Epithelial cell of umbilical artery (primary cell): ENCODE data around the gene SLC41A1. TPM values are rescaled to one million over a fixed set of nuclear protein-coding genes. Genes with fewer than 3 reads are reported as not detected.

ENCODE experiments used
- total RNA-seq: library from RNA; depleted of rRNA; stranded (reverse); fragments of >200 nt; gene quantifications from 2 replicates; pipeline ENCODE4 v1.2.3, GENCODE V29; 2014

The SLC41A1 gene
- 12.3 and 21.3 TPM in 2 replicates for total RNA-seq

DNA sequence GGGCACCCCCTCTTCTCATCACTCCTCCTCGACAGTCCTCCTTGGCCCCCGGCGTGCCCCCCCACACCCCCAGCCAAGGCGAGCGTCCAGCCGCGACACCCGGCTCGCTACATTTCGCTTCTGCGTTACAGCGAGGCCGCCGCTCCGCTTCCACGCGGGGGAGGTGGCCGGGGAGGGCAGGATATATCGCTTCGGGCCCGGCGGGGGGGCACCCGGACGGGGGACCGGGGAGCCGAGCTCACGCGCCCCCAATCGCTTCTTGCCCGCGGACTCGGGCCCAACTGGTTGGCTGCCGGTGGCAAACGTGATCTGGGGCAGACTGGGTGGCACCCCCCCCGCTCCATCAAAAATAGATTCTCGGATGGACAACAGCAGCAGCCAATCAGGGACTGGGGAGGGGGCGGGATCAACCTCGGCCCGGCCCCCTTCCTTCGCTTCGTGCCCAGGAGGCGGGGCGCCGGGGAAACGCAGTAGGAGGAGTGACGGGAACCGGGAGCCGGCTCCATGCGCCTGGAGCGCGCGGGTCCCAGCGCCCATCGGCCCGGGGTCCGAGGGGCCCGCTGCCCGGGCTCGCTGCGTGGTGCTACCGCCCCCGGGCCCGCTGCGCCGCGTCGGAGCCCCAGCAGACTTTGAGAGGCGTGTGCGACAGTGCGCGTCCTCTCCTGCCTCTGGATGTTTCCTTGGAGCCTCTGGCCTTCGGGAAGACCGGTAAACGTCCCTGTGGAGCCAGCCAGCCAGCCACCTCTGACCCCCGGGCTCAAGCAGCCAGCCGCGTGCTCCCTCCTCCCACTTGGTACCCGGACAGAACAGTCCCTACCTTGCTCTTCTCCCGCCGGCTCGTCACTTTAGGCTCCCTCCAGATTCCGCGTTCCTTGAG is at the start of gene SLC41A1:
TSS of gene SLC41A1 (minus strand) at position 321 of the 877 bp plus-strand sequence. CDS start 2,757 bp downstream, outside the sequence.

DNA sequence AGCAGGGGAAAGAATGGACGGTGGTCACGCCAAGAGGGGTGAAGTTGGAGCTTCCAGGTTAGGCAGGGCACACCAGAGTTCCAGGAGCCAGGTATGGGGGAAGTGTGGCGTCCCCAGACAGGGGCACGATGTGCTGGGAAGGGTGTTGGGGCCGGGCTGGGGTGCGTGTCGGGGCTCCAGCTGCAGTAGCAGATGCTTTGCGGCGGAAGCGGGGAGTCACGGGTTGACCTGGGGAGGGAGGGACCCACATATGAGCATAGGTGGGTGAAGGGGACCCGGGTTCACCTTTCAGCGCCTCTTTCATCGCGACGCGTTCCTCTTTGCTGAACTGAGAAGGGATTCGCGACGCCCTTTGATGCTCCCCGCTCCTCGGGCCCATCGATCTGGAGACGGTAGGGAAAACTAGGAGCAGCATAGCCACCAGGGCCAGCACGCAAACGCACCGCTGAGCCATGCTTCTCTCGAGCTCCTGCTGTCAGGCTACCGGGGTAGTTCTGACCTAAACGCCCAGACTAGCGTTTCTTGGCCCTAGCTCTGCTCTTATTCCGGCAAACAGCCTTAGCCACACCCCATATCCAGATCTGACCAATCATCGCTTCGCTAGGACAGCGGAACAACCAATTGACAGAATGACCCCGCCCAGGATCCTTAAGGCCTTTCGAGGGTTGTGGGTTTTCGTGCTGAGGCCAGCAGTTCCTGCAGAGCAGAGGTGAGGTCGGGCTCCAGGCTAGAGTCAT is 36.8 kb upstream of the SLC41A1 start, which contains the start of gene PM20D1:
TSS of gene PM20D1 (minus strand) at position 514 of the 737 bp plus-strand sequence. CDS start at position 454, 60 bp downstream.

DNA sequence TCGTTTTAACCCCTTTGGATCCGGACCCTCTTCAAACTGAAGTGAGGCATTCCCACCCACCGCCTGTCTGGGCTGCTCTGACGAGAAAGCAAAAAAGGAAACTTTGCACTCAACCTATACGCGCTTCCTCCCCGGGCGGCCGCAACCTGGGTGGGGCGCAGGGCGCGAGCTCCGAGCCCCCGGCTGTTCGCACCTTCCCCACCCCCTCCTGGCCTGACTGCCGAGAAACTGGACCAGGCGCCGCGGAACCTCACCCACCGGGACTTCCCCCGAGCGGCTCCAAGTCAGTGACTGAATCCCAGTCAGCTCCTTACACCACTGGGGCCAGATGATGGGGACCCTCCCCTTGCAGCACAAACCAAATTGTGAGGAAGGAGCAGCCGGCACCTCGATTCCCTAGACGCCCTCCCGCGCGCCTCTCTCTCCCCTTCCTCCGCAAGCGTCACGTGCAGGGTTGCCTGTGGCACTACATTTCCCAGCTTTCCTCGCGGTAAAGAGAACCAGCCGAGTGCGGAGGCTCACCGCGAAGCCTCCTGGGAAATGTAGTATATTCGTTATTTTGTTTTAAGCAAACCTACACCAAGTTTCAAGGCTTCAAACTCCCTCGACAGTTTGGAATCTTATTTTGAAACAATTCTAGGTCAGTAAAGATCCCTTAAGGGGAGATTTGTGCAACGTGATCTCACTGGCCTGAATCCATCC is 37.8 kb downstream of the SLC41A1 start, which contains the start of gene RAB29:
TSS of gene RAB29 (minus strand) at position 468 of the 702 bp plus-strand sequence. CDS start 526 bp downstream, outside the sequence.

GRCh38 chr1:205750138-205751035 is 62.6 kb downstream of the SLC41A1 start, which contains the start of gene NUCKS1:
Gene NUCKS1 (minus strand): TSS chr1:205750182. CDS start chr1:205749973, 209 bp downstream.

Other genes starting within 250 kb of the SLC41A1 start
- gene ELK4, start 181.2 kb downstream of the SLC41A1 start, total RNA-seq, result 17.9 and 25.4 TPM in 2 replicates
- 8.2 and 8.8 TPM in 2 replicates for gene SLC45A3, start 132.7 kb downstream of the SLC41A1 start, total RNA-seq
- gene NUCKS1, start 63.0 kb downstream of the SLC41A1 start, total RNA-seq, result 143 and 144 TPM in 2 replicates
- 19.5 and 30.7 TPM in 2 replicates for gene RAB29, start 37.7 kb downstream of the SLC41A1 start, total RNA-seq
- not detected in 2 replicates for gene PM20D1, start 36.9 kb upstream of the SLC41A1 start, total RNA-seq
- not detected in 2 replicates for gene SLC26A9, start 130.3 kb upstream of the SLC41A1 start, total RNA-seq
- gene RAB7B, start 190.2 kb upstream of the SLC41A1 start, total RNA-seq, result 0.15 TPM in 1 of 2 replicates, not detected in the other
- not detected in 2 replicates for gene CTSE, start 210.7 kb upstream of the SLC41A1 start, total RNA-seq
- not detected in 2 replicates for gene RHEX, start 240.0 kb upstream of the SLC41A1 start, total RNA-seq